Ishikawa (cell line): ENCODE data around the gene SAMD8.
A peak's percentile ranks its signal among the peaks of the same experiment; 100 is the strongest.

ENCODE experiments used
- CEBPB ChIP-seq: IDR thresholded peaks from 2 replicates; pipeline ENCODE4 v1.6.1; 2012
- CREB1 ChIP-seq: IDR thresholded peaks from 2 replicates; pipeline ENCODE4 v1.6.1; 2012; ENCODE audit warnings: low read depth
- EGR1 ChIP-seq: IDR thresholded peaks from 2 replicates; pipeline ENCODE4 v1.6.1; 2012
- EP300 ChIP-seq: IDR thresholded peaks from 2 replicates; pipeline ENCODE4 v1.6.1; 2012; ENCODE audit warnings: borderline replicate concordance
- FOXM1 ChIP-seq: IDR thresholded peaks from 2 replicates; pipeline ENCODE4 v1.6.1; 2012; ENCODE audit warnings: low read depth, borderline replicate concordance
- MAX ChIP-seq: IDR thresholded peaks from 2 replicates; pipeline ENCODE4 v1.6.1; 2012
- NFIC ChIP-seq: IDR thresholded peaks from 2 replicates; pipeline ENCODE4 v1.6.1; 2012
- RAD21 ChIP-seq: IDR thresholded peaks from 2 replicates; pipeline ENCODE4 v1.6.1; 2012; ENCODE audit warnings: low read depth
- REST ChIP-seq: IDR thresholded peaks from 2 replicates; pipeline ENCODE4 v1.6.1; 2012; ENCODE audit warnings: low read depth, mild to moderate bottlenecking
- TAF1 ChIP-seq: IDR thresholded peaks from 2 replicates; pipeline ENCODE4 v1.6.1; 2012; ENCODE audit warnings: low read depth, mild to moderate bottlenecking
- TCF12 ChIP-seq: IDR thresholded peaks from 2 replicates; pipeline ENCODE4 v1.6.1; 2012; ENCODE audit warnings: low read depth
- TEAD4 ChIP-seq: IDR thresholded peaks from 2 replicates; pipeline ENCODE4 v1.6.1; 2012
- USF1 ChIP-seq: IDR thresholded peaks from 2 replicates; pipeline ENCODE4 v1.6.1; 2012
- YY1 ChIP-seq: IDR thresholded peaks from 2 replicates; pipeline ENCODE4 v1.6.1; 2012; ENCODE audit warnings: low read depth
- ZBTB7A ChIP-seq: IDR thresholded peaks from 2 replicates; pipeline ENCODE4 v1.6.1; 2012; ENCODE audit warnings: low read depth

The SAMD8 gene

GRCh38 chr10:75102830-75103673, 8.4 kb upstream of the SAMD8 start:
- no peak for TF ChIP-seq USF1
- no peak for TF ChIP-seq TAF1
- TF ChIP-seq TEAD4: no peak
- TF ChIP-seq RAD21: no peak
- TF ChIP-seq EGR1: no peak

- no peak for TF ChIP-seq EGR1
- TF ChIP-seq NFIC: 0 out of 2 replicates have a peak, but pooled peaks have one; percentile 8
Measured at GRCh38 chr10:75103881-75104686, 7.4 kb upstream of the SAMD8 start.

- TF ChIP-seq FOXM1: no peak
- no peak for TF ChIP-seq CREB1
- TF ChIP-seq ZBTB7A: no peak
- no peak for TF ChIP-seq USF1
- no peak for TF ChIP-seq EP300
- TF ChIP-seq REST: no peak
- no peak for TF ChIP-seq CEBPB
- TF ChIP-seq NFIC: no peak
- no peak for TF ChIP-seq YY1
- no peak for TF ChIP-seq TAF1
- TF ChIP-seq RAD21: no peak
- TF ChIP-seq TCF12: no peak
- no peak for TF ChIP-seq TEAD4
- TF ChIP-seq EGR1: no peak
- TF ChIP-seq MAX: no peak
Measured at GRCh38 chr10:75104842-75105241, 6.6 kb upstream of the SAMD8 start.

- TF ChIP-seq USF1 (no peak), MAX (no peak), ZBTB7A (no peak), TCF12 (no peak)
Measured at GRCh38 chr10:75105576-75106197, 5.8 kb upstream of the SAMD8 start.

GRCh38 chr10:75106242-75106641, 5.2 kb upstream of the SAMD8 start:
- TF ChIP-seq USF1 (no peak), CEBPB (no peak), RAD21 (no peak), FOXM1 (no peak), CREB1 (no peak), REST (no peak), EP300 (no peak), TEAD4 (no peak), TCF12 (no peak), MAX (no peak), EGR1 (no peak), NFIC (no peak), TAF1 (no peak), ZBTB7A (no peak), YY1 (no peak)
